PC-3 (cell line): ENCODE results near the gene SLC2A9. TPM values are rescaled to one million over a fixed set of nuclear protein-coding genes. Genes with fewer than 3 reads are reported as not detected.

Experiments used
- ATAC-seq: fragments of 200-7000 bp; cut with Tn5 transposase; 2 replicates; pipeline ENCODE4 v1.9.1; 2020; ENCODE audit warnings: mild to moderate bottlenecking, moderate library complexity
- BruUV-seq: library from RNA; stranded (reverse); fragments of 400-500 nt; replicated peaks from 2 replicates; lab custom pipeline; 2021; lab: Mats Ljungman, UMichigan
- CTCF ChIA-PET: fragments of 300-600 bp; sonication (Branson Sonifier 250); formaldehyde crosslinking; loops from one replicate; lab custom pipeline; 2022; ENCODE audit warnings: antibody characterized with exemption; lab: Charles Lee
- POLR2A ChIA-PET: fragments of 300-600 bp; sonication (Branson Sonifier 250); formaldehyde crosslinking; loops from one replicate; lab custom pipeline; 2022; ENCODE audit warnings: antibody characterized with exemption; ENCODE audit not compliant: unreplicated experiment; lab: Charles Lee
- DNase-seq: peaks from one replicate; pipeline ENCODE4 v3.0.0-alpha.2; 2015
- H2AFZ ChIP-seq: fragments of 300-600 bp; sonication (generic); 2 replicates; pipeline ENCODE4 v1.6.0; 2016; ENCODE audit warnings: antibody characterized with exemption, low read length
- H3F3A ChIP-seq: fragments of 300-600 bp; sonication (generic); one replicate; pipeline ENCODE4 v1.6.0; 2017; ENCODE audit warnings: antibody characterized with exemption, low read length, control low read depth, mild to moderate bottlenecking; ENCODE audit not compliant: unreplicated experiment
- H3K27ac ChIP-seq: fragments of 300-600 bp; sonication (generic); 2 replicates; pipeline ENCODE4 v1.5.1; 2016; ENCODE audit warnings: mild to moderate bottlenecking, low read length
- H3K27me3 ChIP-seq: fragments of 300-600 bp; sonication (generic); 2 replicates; pipeline ENCODE4 v1.6.1; 2016; ENCODE audit warnings: low read length, mixed read lengths
- H3K36me3 ChIP-seq: fragments of 300-600 bp; sonication (generic); 2 replicates; pipeline ENCODE4 v1.6.1; 2016; ENCODE audit warnings: low read depth, mixed run types, low read length, mixed read lengths
- H3K4me1 ChIP-seq: fragments of 300-600 bp; sonication (generic); 2 replicates; pipeline ENCODE4 v1.5.1; 2016; ENCODE audit warnings: low read length; ENCODE audit not compliant: insufficient read depth
- H3K4me2 ChIP-seq: fragments of 300-600 bp; sonication (generic); 2 replicates; pipeline ENCODE4 v1.6.0; 2016; ENCODE audit warnings: low read length
- H3K4me3 ChIP-seq: fragments of 300-600 bp; sonication (generic); 2 replicates; pipeline ENCODE4 v1.5.1; 2016; ENCODE audit warnings: mild to moderate bottlenecking, low read length, mixed read lengths
- H3K79me2 ChIP-seq: fragments of 300-600 bp; sonication (generic); 2 replicates; pipeline ENCODE4 v1.6.1; 2017; ENCODE audit warnings: low read length, mixed read lengths
- H3K9ac ChIP-seq: fragments of 300-600 bp; sonication (generic); 2 replicates; pipeline ENCODE4 v1.6.0; 2016; ENCODE audit warnings: mild to moderate bottlenecking, low read length
- H3K9me2 ChIP-seq: fragments of 300-600 bp; sonication (generic); replicated peaks from 2 replicates; pipeline ENCODE4 v1.6.1; 2016; ENCODE audit warnings: mixed run types, low read length, mixed read lengths
- H3K9me3 ChIP-seq: fragments of 300-600 bp; sonication (generic); 2 replicates; pipeline ENCODE4 v1.6.1; 2016; ENCODE audit warnings: low read length, mixed read lengths
- H4K20me1 ChIP-seq: fragments of 300-600 bp; sonication (generic); 2 replicates; pipeline ENCODE4 v1.6.1; 2016; ENCODE audit warnings: low read length, mixed read lengths
- CTCF ChIP-seq: fragments of 300-600 bp; sonication (generic); conservative IDR thresholded peaks from 2 replicates; pipeline ENCODE4 v1.5.1; 2017; ENCODE audit warnings: antibody characterized with exemption, low read depth, mild to moderate bottlenecking, low read length
- EZH2 ChIP-seq: fragments of 300-600 bp; sonication (generic); IDR thresholded peaks from one replicate; pipeline ENCODE4 v1.6.1; 2017; ENCODE audit warnings: antibody characterized with exemption, mild to moderate bottlenecking, low read length; ENCODE audit not compliant: unreplicated experiment
- EZH2phosphoT487 ChIP-seq: fragments of 300-600 bp; sonication (generic); IDR thresholded peaks from 2 replicates; pipeline ENCODE4 v1.6.1; 2018; ENCODE audit warnings: mild to moderate bottlenecking, antibody characterized with exemption, low read length, borderline replicate concordance
- intact Hi-C: fragments of 100-400 bp; cut with micrococcal nuclease; formaldehyde crosslinking; loops from 2 replicates; pipeline ENCODE4 v1.9.0; 2023
- total RNA-seq: library from RNA; depleted of rRNA; stranded (reverse); fragments of >200 nt; gene quantifications from 2 replicates; pipeline ENCODE4 v1.2.3, GENCODE V29; 2014

Gene SLC2A9
- total RNA-seq, 1 experiment from 2014 or later, result 0.11 TPM

- ChIA-PET POLR2A (no interaction called here), CTCF (no interaction called here)
- H3K4me1 ChIP-seq, result peaks cover 7% of the 10 kb centered on the region
- TF ChIP-seq CTCF, result no peak
- intact Hi-C loops, result no loop called here
- no peaks in the 10 kb centered on the region for H3K27me3 ChIP-seq
- DNase-seq, result no peak
- no peak overlapping the region for H3K27ac ChIP-seq
- H3K4me2 ChIP-seq, result no peak overlapping the region
- H3K4me3 ChIP-seq, result no peak overlapping the region
- H3K9me3 ChIP-seq, result no peaks in the 10 kb centered on the region
- ATAC-seq, result no peak
- no peaks in the 10 kb centered on the region for H3K36me3 ChIP-seq
- H3K79me2 ChIP-seq, result no peaks in the 10 kb centered on the region
- no TSS peak for BruUV-seq
- no peak overlapping the region for H2AFZ ChIP-seq
- no peak overlapping the region for H3K9ac ChIP-seq
- H3F3A ChIP-seq, result no peaks in the 10 kb centered on the region
- no peaks in the 10 kb centered on the region for H3K9me2 ChIP-seq
- no peaks in the 10 kb centered on the region for H4K20me1 ChIP-seq
These were observed 35.7 kb upstream of the SLC2A9 start for GRCh38 chr4:10057023-10057395.

GRCh38 chr4:10056334-10057022, 35.2 kb upstream of the SLC2A9 start:
- Histone ChIP-seq H3K4me2 (no peak overlapping the region), H3K79me2 (no peaks in the 10 kb centered on the region), H3K9ac (no peak overlapping the region), H3K9me2 (no peaks in the 10 kb centered on the region), H3K4me1 (0 out of 2 replicates have a peak, but pooled peaks cover 3% of the 10 kb centered on the region), H3K36me3 (no peaks in the 10 kb centered on the region), H3K27ac (no peak overlapping the region), H3K9me3 (no peaks in the 10 kb centered on the region), H3K4me3 (no peak overlapping the region), H4K20me1 (no peaks in the 10 kb centered on the region), H3F3A (no peaks in the 10 kb centered on the region), H2AFZ (no peak overlapping the region), H3K27me3 (no peaks in the 10 kb centered on the region)
- POLR2A ChIA-PET, result no interaction called here
- intact Hi-C loops, result no loop called here
- no peak for ATAC-seq
- BruUV-seq, result no TSS peak
- no peak for DNase-seq
- CTCF ChIA-PET, result no interaction called here
- TF ChIP-seq EZH2phosphoT487 (no peak), EZH2 (no peak), CTCF (no peak)

GRCh38 chr4:10055871-10056270, 34.6 kb upstream of the SLC2A9 start:
- BruUV-seq, result no TSS peak

More at GRCh38 chr4:10055871-10056270, 34.6 kb upstream of the SLC2A9 start:
- no peak for ATAC-seq
- Histone ChIP-seq H3K4me3 (no peak overlapping the region), H3K4me1 (no peaks in the 10 kb centered on the region), H3K27ac (no peak overlapping the region), H3K27me3 (no peaks in the 10 kb centered on the region), H3K36me3 (no peaks in the 10 kb centered on the region), H2AFZ (no peak overlapping the region), H3K9me3 (no peaks in the 10 kb centered on the region), H4K20me1 (no peaks in the 10 kb centered on the region), H3K9me2 (no peaks in the 10 kb centered on the region), H3K9ac (no peak overlapping the region), H3F3A (no peaks in the 10 kb centered on the region), H3K4me2 (no peak overlapping the region), H3K79me2 (no peaks in the 10 kb centered on the region)
- POLR2A ChIA-PET, result no interaction called here
- CTCF ChIA-PET, result no interaction called here
- DNase-seq, result no peak
- intact Hi-C loops, result no loop called here
- TF ChIP-seq EZH2phosphoT487 (no peak), CTCF (no peak), EZH2 (no peak)
